NCI-H82 treated with DMSO at 0.1 percent for 48 hours (cell line): ENCODE data around the gene MRPL16.
A peak's percentile ranks its signal among the peaks of the same experiment; 100 is the strongest.
"Not testable (repeated sequence)": the region's sequence is repeated elsewhere in the genome, so short reads cannot be mapped to it uniquely, and the experiment has no call there.

Experiments
- DNase-seq: peaks from one replicate; lab custom pipeline; 2025; ENCODE audit not compliant: unreplicated experiment; lab: John Stamatoyannopoulos, UW

MRPL16 gene

GRCh38 chr11:59810189-59810910, at the start of gene MRPL16:
Gene MRPL16, minus strand, starts transcription at chr11:59810778. Its CDS starts 120 bp downstream, at chr11:59810658.
- peak; percentile 79 for DNase-seq

GRCh38 chr11:59859673-59860072, 49.1 kb upstream of the MRPL16 start:
- no peak for DNase-seq

- DNase-seq, result no peak
Measured at GRCh38 chr11:59857439-59858434, 47.2 kb upstream of the MRPL16 start.

DNA sequence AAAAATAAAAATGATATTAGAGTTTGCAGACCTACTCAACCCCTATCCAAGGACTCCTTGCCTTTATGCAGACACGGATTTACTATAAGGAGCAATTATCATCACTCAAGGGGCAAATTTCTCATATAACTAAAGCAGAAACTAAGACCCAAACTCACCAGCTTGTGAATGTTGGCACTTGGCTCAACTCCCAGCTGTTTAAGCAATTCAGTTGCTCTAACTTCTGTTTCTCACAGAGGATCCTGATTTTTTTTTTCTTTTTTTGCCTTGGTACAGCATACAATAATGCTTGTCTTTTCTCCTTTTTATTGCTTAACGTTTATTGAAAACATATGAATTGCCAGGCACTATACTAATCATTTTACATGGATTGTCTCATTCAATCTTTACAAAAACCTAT, 44.3 kb upstream of the MRPL16 start:
- no peak for DNase-seq

- not testable (repeated sequence) for DNase-seq
Measured at GRCh38 chr11:59851416-59851815, 40.8 kb upstream of the MRPL16 start.

GRCh38 chr11:59849551-59849950, 39.0 kb upstream of the MRPL16 start:
- not testable (repeated sequence) for DNase-seq

GRCh38 chr11:59849129-59849528, 38.6 kb upstream of the MRPL16 start:
- DNase-seq, result no peak

- DNase-seq, result not testable (repeated sequence)
Measured at GRCh38 chr11:59848439-59848838, 37.9 kb upstream of the MRPL16 start.

GRCh38 chr11:59847626-59848025, 37.0 kb upstream of the MRPL16 start:
- DNase-seq, result no peak

DNA sequence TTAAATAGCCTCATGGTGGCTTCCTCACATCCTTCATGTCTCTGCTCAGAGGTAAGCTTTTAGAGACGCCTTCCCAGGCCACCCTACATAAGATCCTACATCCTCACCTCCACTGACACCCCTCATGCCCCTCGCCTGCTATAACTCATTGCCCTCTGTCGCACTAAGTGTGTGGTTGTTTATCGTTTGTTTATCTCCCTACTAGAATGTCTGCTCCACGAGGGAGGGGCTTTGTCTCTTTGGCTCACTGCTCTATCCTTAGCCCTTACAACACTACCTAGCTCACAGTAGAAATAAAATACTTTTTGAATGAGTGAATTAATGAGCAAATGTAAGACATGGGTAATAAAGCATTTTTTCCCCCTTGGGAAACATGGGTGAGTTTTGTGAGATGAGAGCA, 36.0 kb upstream of the MRPL16 start:
- DNase-seq, result no peak

DNA sequence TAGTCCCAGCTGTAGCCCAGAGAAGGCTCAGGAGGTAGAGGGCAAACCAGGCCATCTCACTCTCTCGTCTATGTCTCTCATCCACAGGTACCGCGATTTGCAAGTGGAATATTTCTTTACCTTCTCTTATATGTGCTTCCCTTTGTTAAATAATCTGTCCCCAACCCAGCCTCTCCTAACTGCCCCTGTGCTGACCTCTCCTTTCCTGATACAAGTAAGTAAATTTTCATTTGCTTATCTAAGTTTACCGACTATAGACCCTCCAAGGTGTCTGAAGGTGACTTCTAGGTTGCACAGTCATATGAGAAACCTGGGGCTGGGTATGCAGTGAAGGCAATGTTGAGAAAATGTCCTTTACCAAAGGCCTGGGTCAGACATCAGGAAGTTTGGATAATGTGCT, 34.8 kb upstream of the MRPL16 start, which contains the start of gene CBLIF:
CBLIF (minus strand) TSS at position 101 of the 400 bp plus-strand sequence; CDS start at position 55, 46 bp downstream.
- no peak for DNase-seq

GRCh38 chr11:59842316-59842715, 31.7 kb upstream of the MRPL16 start:
- no peak for DNase-seq

- no peak for DNase-seq
Measured at GRCh38 chr11:59841514-59841913, 30.9 kb upstream of the MRPL16 start.

- no peak for DNase-seq
Measured at GRCh38 chr11:59839615-59840014, 29.0 kb upstream of the MRPL16 start.

DNA sequence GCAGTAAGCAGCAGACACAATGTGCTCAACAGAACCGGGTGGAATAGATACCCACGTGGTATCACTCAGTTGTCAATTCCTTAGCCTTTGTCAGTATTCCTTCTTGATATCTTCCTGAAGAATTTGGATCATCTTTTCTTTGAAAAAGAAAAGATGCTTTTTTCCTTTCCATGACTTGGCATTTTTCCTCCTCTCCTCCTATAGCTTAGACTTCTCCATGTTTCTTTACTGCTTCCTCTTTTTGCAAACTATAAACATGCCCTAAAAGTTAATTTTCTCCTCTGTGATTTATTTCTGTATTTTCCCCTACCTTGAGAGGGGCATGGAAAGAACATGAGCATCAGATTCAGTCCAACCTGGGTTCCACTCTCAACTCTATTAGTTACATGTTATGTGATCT, 23.0 kb upstream of the MRPL16 start:
- no peak for DNase-seq

- DNase-seq, result no peak
Measured at GRCh38 chr11:59829358-59829757, 18.8 kb upstream of the MRPL16 start.

GRCh38 chr11:59822989-59823566, 12.5 kb upstream of the MRPL16 start:
- DNase-seq, result peak; percentile 6

- DNase-seq, result no peak
Measured at GRCh38 chr11:59818572-59818971, 8.0 kb upstream of the MRPL16 start.

- not testable (repeated sequence) for DNase-seq
Measured at GRCh38 chr11:59816434-59816833, 5.9 kb upstream of the MRPL16 start.

- no peak for DNase-seq
Measured at GRCh38 chr11:59815754-59816153, 5.2 kb upstream of the MRPL16 start.

DNA sequence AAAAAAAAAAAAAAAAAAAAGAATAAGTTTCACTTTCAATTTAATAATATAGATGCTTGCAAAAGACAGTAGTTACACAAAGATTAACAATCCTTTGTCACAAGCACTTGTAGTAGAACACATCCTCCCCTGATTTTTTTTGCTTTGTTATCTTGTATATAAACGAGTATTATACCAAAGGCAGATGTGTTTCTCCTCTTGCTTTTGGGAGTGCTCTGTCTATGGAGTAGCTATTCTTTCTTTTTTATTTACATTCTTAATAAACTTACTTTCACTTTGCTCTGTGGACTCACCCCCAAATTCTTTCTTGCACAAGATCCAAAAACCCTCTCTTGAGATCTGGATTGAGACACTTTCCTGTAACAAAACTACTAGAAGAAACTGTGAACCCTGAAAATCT, 3.4 kb upstream of the MRPL16 start:
- no peak for DNase-seq
